GM19452 (cell line): ENCODE data around the gene TSPAN9.

Experiments
- ATAC-seq: cut with Tn5 transposase; IDR thresholded peaks from one replicate; pipeline ENCODE4 v1.9.1; 2021; ENCODE audit not compliant: unreplicated experiment

The TSPAN9 gene

DNA sequence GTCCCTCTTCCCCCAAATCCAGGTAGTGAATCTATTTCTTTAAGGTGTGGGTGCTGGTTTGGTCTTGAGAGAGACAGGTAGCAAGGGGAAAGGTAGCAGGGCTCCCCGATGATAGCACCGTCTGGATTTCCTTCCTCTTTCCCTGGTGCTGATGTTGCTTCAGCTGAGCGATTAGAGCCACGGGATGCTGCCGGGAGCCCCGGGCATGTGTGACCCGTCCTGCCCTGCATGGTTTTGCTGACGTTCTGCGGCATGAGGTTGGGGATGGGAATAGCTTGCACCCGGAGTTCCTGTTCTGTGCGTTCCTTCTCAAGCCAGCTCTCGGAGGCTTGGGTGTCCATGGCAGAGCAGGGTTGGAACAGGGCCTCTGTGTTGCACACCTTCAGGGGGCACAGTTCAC lies 107.3 kb downstream of the TSPAN9 start:
- ATAC-seq = no peak

DNA sequence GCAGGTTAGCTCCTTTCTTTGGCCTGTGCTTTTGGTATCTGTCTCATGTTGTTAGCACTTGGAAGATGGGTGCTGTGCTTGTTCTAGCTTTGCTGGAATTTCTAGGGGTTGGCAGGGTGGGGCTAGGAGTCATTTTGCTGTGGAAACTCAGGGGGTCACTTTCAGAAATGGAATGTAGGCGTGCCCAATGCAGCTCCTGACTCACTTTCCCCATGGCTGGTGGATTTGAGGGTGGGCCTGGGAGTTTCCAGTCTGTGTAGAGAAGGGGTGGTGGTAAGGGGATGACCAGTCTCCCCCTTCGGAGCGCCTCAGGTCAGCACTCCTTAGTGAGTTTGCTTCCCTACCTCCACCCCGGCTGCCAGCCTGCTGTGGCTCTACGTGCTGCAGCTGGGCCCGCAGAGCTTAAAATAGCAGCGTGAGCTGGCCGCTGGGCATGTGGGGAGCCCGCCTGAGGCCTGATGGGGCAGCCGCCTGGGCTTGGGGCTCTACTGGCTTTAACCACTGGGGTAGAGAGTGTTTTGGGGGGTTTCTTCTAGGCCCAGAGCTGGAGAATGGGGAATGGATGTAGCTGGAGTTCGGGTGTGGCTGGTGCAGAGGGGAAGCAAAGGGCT lies 108.2 kb downstream of the TSPAN9 start:
- no peak for ATAC-seq

DNA sequence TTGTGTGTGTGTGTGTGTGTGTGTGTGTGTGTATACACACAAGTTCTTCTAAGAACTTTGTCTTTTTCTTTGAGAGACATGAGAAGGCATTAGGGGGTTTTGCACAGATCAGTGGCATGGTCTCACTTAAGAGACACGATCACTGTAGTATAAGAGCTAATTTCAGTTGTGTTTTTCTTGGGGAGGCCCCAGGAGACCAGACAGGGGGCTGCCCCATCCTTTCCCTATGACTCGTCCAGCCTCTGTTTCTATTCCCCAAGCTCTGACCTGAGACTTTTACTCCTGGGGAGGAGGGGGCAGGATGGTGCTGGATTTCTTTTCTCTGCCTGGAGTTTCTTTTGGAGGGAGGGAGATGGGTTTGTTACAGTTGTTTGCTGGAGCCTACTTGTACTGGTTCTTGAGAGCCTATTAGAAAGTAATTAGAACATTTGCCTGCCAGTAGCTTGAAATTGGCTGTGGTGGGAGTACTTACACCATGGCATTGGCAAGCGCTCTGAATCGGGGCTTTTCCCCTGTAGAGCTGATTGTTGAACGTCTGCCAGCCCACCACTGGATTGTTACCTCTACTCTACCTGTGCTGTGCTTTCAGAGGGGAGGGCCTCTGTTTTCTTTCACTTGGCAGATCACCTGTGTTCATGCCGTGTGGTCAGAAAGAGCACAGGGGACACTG lies 109.5 kb downstream of the TSPAN9 start:
- ATAC-seq = no peak

DNA sequence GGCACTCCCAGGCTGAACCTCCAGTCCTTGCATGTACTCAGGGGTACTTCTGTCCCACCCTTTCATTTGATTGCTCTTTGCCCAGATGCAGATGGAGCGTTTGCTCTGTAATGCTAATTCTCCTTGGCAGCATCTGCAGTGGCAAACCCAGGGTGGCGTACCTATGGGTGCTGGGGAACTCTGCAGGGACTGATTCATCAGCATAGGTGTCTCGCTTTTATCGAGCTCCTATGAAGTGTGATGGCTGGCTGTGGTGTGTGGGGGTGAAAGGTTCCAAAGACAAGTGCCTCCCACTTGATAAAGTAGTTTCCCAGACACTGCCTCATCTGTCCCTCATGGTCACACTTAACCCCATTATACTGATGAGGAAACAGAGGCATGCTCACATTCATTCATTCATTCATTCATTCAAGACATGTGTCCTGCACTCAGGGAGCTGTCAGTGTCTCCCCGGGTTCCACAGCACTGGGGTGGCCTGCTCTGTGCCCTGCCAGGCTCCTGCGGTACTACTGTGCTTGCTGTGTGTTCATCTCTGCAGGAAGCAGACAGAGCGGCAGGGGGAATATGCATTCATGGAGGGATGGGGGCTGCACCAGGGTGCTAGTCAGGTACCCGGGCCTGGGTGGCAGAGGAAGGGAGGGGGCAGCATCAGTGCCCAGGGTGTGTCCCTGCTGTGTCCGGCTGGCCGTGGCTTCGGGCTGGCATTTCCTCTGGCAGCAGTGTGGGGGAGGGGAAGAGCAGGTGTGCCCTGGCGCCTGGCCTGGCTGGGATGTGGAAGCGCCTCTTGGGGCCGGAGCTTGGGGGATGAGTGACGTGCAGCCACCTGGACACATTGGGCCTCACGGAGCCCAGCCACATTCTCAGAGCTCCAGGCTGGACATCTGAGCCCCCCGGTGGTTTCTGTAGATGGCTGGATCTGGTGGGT lies 110.9 kb downstream of the TSPAN9 start:
- ATAC-seq = no peak

DNA sequence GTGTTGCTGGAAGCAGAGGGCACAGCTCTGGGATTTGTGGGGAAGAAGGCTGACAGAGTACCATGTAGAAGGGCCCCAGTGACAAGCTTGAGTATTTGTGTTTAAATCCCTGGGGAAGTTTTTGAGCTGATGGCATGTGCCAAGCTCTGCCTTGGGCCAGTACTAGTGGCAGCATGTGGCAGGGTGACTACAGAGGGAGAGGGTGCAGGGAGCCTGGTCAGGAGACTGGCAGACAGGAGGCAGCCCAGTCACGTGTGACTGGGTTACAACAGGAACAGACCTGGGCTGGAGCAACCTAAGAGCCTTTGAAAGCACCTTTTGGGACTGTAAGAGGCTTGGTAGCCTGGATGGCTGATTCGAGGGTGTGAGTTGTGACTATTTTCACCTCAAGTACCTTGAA lies 112.1 kb downstream of the TSPAN9 start:
- no peak for ATAC-seq

DNA sequence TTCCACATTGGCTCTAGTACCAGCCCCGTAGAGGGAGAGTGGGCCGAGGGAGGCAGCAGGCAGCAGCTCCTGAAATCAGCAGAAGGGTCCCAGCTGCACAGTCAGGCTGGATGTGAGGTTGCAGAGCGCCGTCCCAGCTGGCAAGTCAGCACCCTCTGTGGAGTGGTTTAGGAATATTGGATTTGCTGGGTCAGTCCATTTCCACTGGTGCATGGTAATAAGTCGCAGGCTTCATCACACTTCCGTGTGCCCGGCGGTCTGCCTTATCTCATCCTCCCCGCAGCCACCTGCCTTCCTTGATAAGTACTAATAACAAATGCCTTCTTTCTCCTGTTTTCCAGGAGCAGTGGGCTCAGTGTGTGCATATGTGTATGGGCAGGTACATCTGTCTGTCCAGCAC lies 112.9 kb downstream of the TSPAN9 start:
- ATAC-seq = no peak

DNA sequence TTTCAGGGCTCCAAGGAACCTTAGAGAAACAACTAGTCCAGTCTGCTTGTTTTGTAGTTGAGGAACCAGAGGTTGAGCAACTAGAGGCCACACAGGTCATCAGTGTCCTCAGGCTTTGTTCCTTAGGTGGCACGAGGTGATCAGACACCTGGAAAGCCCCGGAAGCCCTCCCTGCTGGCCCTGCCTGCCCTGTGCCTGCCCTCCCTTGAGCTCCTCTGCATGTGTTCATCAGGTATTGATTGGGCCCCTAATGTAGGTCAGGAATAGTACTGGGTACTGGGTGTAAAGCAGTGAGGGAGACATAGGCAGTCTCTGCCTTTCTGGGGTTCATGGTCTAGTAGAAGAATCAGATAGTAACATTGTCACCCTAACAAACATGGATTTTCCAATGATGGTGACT lies 114.3 kb downstream of the TSPAN9 start:
- no peak for ATAC-seq

DNA sequence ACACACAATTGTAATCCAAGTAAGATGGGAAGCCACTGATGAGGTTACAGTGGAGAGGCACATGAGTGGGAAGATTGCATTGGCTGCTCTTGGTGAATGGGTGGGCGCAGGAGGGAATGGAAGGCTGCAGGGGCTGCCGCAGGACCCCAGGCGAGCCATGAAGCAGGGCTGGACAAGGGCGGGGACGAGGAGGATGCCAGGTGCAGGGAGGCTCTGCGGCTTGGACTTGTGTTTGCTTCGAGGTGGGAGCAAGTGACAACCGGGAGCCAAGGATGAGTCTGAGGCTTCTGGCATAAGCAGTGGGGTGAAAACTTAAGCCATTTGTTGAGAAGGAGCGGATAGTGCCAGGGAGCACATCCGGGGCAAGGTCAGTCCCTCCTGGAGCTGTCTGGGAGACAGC lies 115.0 kb downstream of the TSPAN9 start:
- no peak for ATAC-seq

DNA sequence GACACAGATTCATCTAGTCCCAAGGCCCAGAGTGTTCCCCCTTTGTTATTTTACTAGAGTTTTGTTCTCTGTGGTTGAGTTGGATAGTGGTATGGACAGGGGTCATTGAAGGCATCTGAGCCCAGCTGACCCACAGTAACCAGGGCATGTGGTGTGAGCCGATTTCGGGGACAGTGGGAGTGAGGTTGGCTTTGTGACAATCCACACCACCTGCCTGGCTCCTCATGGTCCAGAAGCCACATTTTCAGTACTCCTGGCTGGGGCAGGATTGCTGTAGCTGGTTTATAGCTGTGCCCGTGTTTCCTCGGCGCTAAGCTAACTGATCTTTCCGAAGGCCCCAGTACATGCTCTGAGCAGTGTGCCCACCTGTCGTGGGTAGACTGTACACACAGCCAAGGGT lies 116.0 kb downstream of the TSPAN9 start:
- ATAC-seq = no peak

DNA sequence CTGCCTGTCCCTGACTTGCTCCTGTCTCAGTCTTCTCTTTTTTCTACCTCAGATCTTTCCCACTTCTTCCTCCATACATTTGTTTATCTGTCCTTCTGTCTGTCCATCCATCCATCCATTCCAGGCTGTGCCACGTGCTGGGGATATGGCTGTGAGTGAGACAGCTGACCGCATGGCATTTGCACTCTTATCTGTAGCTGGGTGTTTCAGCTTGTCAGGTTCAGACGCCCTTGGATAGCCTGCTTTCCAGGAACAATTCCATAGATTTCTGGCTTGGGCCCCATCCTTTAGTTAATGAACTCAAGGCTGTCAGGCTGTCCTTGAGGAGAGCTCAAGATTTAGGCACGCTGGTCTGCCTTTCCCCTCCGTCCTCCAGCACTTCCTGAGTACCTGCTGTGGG lies 116.6 kb downstream of the TSPAN9 start:
- ATAC-seq = no peak

DNA sequence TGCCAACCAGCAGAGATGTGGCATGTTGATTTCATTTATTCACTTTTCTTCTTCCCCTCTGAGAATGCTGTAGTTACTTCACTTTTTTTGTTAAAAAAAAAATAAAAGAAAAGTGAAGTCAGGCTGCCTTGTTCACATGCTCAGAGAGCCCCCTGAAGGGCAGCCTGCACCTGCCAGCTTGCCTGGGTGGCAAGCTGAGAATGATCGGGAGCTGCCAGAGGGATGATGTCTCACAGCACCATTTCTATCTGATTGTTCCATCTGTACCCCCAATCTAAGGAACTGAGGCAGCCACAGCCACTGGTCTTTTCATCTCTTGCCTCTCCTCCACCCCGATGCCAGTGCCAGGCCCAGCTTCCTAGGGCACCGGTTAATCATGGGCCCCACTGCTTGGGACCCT lies 118.2 kb downstream of the TSPAN9 start:
- ATAC-seq = no peak

DNA sequence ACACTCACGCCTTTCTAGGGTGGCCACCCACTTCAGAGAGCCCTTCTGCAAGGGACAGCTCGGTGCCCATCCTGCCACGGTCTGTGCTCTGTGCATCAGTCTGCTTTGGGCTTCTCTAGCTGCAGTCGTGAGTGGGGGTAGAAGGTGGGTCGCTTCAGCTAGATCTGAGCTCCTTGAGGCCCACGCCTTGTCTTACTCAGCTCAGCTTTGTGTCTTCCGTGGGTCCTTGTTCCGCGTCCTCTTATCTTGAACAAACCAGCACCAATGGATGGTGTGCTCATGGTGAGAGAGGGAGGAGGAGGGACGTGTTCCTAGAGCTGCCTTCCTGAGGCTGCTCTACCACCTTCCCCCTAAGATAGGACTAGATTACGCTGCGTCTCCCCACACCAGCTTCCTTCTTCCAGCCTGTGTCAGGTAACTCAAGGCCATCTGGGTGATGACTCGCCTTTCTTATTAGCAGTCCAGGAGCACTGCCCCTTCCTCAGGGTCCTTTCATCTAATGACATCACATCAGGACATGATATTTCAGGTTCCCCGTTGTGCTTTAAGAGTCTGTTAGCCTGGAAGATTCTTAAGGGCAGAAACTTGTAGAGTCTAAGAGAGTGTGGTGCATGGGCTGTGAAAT lies 118.8 kb downstream of the TSPAN9 start:
- ATAC-seq = no peak

DNA sequence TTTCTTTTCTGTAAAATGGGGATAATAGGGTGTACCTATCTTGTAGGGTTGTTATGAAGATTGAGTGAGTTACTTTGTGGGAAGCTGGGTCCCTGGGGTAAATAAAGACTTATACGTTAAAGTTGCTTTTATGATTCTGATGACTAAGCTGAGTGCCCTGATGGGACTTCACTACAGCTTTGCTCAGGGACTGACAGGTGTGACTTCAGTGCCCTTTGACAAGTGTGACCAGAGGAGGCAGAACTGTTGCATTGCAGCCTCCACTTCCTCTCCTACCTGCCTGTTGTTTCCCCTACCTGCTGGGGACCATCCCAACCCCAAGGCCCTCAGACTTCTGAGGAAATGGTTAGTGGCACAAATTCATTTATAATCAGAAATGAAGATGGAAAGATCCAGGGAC lies 119.3 kb downstream of the TSPAN9 start:
- no peak for ATAC-seq

DNA sequence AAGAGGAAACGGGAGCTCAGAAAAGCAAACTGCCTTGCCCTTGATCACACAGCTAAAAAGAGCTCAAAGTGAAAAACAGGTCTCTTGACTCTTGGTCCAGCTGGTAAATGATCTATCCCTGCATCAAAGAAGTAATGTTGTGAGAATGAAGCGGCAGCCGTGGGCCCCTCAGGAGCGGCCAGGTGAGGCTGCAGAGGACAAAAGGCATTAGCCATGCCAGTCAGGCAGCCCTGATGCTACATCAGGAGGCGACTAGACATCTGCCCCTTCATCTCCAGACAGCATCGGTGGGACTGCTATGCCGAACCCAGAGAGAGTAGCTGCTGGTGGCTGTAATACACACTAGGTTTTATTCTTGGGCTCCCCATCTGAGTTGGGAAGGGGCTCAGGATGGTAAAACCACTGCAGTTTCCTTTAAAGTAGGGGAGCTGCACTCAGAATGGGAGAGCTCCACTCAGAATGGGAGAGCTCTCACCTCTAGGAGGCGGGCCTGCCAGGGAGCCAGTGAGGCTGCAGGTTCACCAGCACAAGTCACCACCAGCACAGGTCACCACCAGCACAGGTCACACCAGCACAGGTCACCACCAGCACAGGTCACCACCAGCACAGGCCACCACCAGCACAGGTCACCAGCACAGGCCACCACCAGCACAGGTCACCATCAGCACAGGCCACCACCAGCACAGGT lies 120.1 kb downstream of the TSPAN9 start:
- ATAC-seq = no peak

DNA sequence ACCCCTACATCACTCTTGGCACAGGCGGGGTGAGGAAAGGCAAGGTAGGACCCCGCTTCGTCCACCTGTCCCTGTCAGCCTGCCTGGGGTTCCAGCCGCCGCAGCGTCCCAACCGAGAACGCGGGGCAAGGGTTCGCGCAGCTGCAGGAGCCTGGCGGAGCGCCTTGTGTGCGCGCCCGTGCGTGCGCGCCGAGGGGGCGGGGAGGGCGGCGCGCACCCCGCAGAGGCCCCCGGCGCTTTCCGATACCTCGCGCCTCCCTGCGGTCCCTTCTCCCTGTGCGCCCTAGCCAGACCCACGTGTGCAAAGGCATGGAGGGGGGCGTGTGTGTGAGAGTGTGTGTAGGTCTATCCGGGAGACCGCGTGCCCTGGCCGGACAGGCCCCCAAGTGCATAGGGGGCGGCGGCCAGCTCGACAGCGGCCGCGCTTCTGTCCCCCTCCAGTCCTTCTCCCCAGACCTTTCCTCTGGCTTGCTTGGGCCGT lies 122.4 kb downstream of the TSPAN9 start:
- ATAC-seq = no peak

DNA sequence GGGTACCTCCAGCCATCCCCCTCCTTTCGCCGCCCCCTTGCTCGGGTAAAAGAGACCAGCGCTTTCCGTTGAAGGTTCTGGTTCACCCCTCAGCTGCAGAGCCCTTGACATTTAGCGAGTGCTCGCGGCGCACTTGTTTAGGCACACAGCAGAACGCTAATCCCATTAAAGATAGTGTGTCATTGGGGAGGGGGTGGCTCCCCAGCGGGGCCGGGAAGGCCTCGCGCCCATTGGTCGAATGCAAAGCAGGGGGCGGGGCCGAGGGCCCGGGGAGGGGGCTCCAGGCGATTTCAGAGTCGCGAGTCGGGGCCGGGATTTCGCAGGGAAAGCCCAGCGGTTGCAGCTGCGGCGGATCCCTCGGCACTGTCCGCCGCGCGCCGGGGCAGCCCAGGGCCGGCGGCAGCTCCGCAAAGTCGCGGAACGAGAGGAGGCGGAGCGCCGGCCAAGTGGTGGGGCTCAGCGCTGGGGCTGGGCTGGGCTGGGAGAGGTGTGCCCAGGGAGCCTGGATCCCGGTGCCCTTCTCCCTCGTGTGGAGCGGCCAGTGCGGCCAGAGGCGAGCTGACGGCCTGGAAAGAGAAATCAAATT lies 122.9 kb downstream of the TSPAN9 start:
- ATAC-seq = no peak

DNA sequence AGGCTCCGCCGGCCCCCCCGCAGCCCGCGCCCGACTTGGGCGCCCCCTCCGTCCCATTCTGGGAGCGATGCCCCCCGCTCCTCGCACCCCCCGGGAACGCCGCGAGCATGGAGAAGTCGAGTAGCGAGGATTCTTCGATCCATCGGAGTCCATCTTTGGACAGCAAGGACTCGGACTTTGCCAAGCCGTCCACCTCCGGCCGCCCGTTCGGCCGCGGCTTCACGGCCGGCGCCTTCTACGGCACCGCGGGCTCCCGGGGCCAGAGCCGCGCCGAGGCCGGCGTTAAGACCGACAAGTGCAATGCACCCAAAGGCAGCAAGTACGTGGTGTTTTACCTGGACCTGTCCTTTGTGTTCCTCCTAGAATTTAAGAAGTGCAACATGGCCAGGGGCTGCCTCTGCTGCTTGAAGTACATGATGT lies 123.6 kb downstream of the TSPAN9 start:
- no peak for ATAC-seq

DNA sequence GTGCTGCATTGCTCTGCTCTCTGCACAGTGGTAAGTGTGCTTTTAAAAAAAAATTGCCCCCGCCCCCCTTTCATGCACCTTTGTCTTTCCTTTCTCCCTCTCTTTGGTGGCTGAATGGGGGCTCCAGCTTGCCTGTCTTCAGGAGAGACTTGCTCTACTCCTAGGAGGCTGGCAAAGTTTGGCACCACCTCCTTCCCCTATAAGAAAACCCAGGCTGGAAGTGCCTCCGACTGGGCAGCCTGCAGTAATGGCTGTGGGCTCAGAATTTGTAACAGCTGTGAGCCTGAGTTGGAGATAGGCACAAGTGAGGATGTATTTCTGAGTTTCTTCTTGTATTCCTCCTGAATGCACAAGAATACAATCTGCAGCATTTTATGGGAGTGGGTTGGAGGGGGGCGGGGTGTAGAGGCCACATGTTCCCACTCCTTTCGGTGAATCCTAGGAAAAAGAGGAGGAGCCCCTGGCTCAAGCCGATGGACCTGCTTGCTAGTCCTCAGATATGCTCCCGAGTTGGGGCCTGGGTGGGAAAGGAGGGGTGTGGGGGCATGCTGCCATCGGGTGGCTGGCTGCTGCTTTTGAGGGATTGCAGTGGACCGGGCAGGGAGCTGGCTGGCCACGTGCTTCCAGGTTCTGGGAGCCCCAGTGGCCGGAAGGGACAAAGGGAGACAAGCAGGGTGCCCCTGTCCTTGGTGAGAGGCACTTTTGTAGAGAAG lies 124.3 kb downstream of the TSPAN9 start:
- no peak for ATAC-seq

DNA sequence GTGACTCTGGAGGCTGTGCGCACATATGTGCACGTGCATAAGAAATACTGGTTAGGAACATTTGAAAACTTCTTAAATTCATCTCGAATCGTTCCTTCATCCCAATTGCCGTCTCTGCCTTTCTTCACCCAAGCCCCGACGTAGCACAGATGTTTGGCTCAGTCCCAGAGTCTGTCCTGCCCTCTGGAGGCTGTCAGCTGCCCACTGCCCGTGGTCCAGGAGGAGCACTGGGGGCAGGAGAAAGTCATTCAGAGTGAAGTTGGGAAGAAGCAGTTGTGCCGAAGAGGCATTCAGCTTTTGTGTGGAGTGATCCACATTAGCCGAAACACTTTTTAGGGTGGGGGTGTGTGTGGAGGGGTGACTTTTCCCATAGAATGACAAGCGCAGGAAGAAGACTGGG lies 124.9 kb downstream of the TSPAN9 start:
- ATAC-seq = no peak
